HCT116 (cell line): ENCODE results near the gene AMN. TPM values are rescaled to one million over a fixed set of nuclear protein-coding genes. Genes with fewer than 3 reads are reported as not detected.

Source experiments
- ATAC-seq: fragments of 200-7000 bp; cut with Tn5 transposase; 2 replicates; pipeline ENCODE4 v1.9.1; 2020; ENCODE audit warnings: mild to moderate bottlenecking, moderate library complexity
- BruUV-seq: library from RNA; stranded (reverse); fragments of 400-500 nt; replicated peaks from 2 replicates; lab custom pipeline; 2021; lab: Mats Ljungman, UMichigan
- CTCF ChIA-PET: fragments of 300-600 bp; sonication (Branson Sonifier 250); formaldehyde crosslinking; loops from one replicate; lab custom pipeline; 2021; ENCODE audit warnings: antibody characterized with exemption; lab: Charles Lee
- POLR2A ChIA-PET: fragments of 300-600, 350-600 bp; sonication (Branson Sonifier 250); formaldehyde crosslinking; loops from one replicate; lab custom pipeline; 2021; ENCODE audit warnings: antibody characterized with exemption; lab: Charles Lee
- RAD21 ChIA-PET, 2 experiments: fragments of 300-600 bp; sonication (Branson Sonifier 250); formaldehyde crosslinking; loops; one replicate each; lab custom pipeline; 2023; ENCODE audit warnings: low total read pairs in 2 of 2; ENCODE audit not compliant: uncharacterized antibody in 2 of 2, unreplicated experiment in 2 of 2, low non-redundant PET in 1 of 2; lab: Charles Lee
- DNase-seq: peaks from one replicate; pipeline ENCODE4 v3.0.0-alpha.2; 2010; ENCODE audit warnings: low read depth, low spot score
- H2AFZ ChIP-seq: fragments of 200-600 bp; shearing (Covaris generic), sonication (generic); 2 replicates; pipeline ENCODE4 v1.6.1; 2017; ENCODE audit warnings: low read depth, mixed run types, mixed read lengths, antibody characterized with exemption, low read length; ENCODE audit not compliant: poor library complexity, severe bottlenecking
- H3K27ac ChIP-seq: 2 replicates; pipeline ENCODE4 v1.5.1; 2012; ENCODE audit warnings: low read depth, low read length
- H3K27me3 ChIP-seq: fragments of 200-600 bp; sonication (generic); 2 replicates; pipeline ENCODE4 v1.6.1; 2016; ENCODE audit warnings: mixed run types, low read length, mixed read lengths; ENCODE audit not compliant: insufficient read depth
- H3K36me3 ChIP-seq, 2 experiments: fragments of 200-500 bp in 1 of 2; fragments of 200-600 bp in 1 of 2; sonication (Bioruptor generic) in 1 of 2; sonication (generic) in 1 of 2; 2 replicates each; pipeline versions ENCODE4 v1.5.1 to v1.6.1; 2014 to 2016; ENCODE audit warnings: low read length in 2 of 2, inconsistent platforms in 1 of 2, mixed read lengths in 1 of 2, mixed run types in 1 of 2; ENCODE audit not compliant: insufficient read depth in 2 of 2, control insufficient read depth in 1 of 2
- H3K4me1 ChIP-seq, 2 experiments: fragments of 200-600 bp in 1 of 2; sonication (generic) in 1 of 2; 2 replicates each; pipeline versions ENCODE4 v1.5.1 to v1.6.1; 2012 to 2017; ENCODE audit warnings: low read length in 2 of 2, inconsistent platforms in 1 of 2, mild to moderate bottlenecking in 1 of 2, mixed read lengths in 1 of 2, mixed run types in 1 of 2, moderate library complexity in 1 of 2; ENCODE audit not compliant: insufficient read depth in 2 of 2, control insufficient read depth in 1 of 2
- H3K4me2 ChIP-seq: fragments of 200-600 bp; sonication (generic); 2 replicates; pipeline ENCODE4 v1.6.1; 2017; ENCODE audit warnings: mixed run types, low read length, mixed read lengths
- H3K4me3 ChIP-seq, 2 experiments: fragments of 200-600 bp in 1 of 2; sonication (generic) in 1 of 2; replicated peaks in 1 of 2; 2 replicates each; pipeline ENCODE4 v1.5.1; 2011 to 2016; ENCODE audit warnings: low read length in 2 of 2, control low read depth in 1 of 2, low read depth in 1 of 2, mild to moderate bottlenecking in 1 of 2, mixed read lengths in 1 of 2, mixed run types in 1 of 2
- H3K79me2 ChIP-seq: fragments of 200-600 bp; sonication (generic); 2 replicates; pipeline ENCODE4 v1.6.1; 2017; ENCODE audit warnings: mild to moderate bottlenecking, mixed run types, low read length, moderate library complexity, mixed read lengths; ENCODE audit not compliant: insufficient read depth
- H3K9ac ChIP-seq: fragments of 200-600 bp; sonication (generic); 2 replicates; pipeline ENCODE4 v1.6.1; 2016; ENCODE audit warnings: low read length, mixed read lengths
- H3K9me2 ChIP-seq: fragments of 200-600 bp; sonication (generic), shearing (Covaris generic); 2 replicates; pipeline ENCODE4 v1.6.1; 2017; ENCODE audit warnings: mixed run types, mild to moderate bottlenecking, moderate library complexity; ENCODE audit not compliant: insufficient read depth
- H3K9me3 ChIP-seq, 2 experiments: fragments of 200-500 bp in 1 of 2; fragments of 200-600 bp in 1 of 2; sonication (Bioruptor generic) in 1 of 2; sonication (generic) in 1 of 2; 2 replicates each; pipeline ENCODE4 v1.6.1; 2014 to 2017; ENCODE audit warnings: low read length in 2 of 2, mixed read lengths in 2 of 2, inconsistent platforms in 1 of 2, low read depth in 1 of 2, mild to moderate bottlenecking in 1 of 2, mixed run types in 1 of 2, moderate library complexity in 1 of 2; ENCODE audit not compliant: control insufficient read depth in 1 of 2, insufficient read depth in 1 of 2
- H4K20me1 ChIP-seq: fragments of 200-600 bp; sonication (generic), shearing (Covaris generic); 2 replicates; pipeline ENCODE4 v1.6.1; 2017; ENCODE audit warnings: mixed run types, mild to moderate bottlenecking, moderate library complexity; ENCODE audit not compliant: insufficient read depth
- EGR1 ChIP-seq: IDR thresholded peaks from 2 replicates; pipeline ENCODE4 v1.6.1; 2012; ENCODE audit warnings: low read depth
- ELF1 ChIP-seq: IDR thresholded peaks from 2 replicates; pipeline ENCODE4 v1.6.1; 2012; ENCODE audit warnings: low read depth, borderline replicate concordance
- EZH2 ChIP-seq: fragments of 200-600 bp; sonication (generic); IDR thresholded peaks from 2 replicates; pipeline ENCODE4 v1.6.1; 2017; ENCODE audit warnings: antibody characterized with exemption, mixed run types
- EZH2phosphoT487 ChIP-seq: fragments of 200-600 bp; IDR thresholded peaks from 2 replicates; pipeline ENCODE4 v1.6.1; 2018; ENCODE audit warnings: antibody characterized with exemption, borderline replicate concordance
- FOSL1 ChIP-seq: IDR thresholded peaks from 2 replicates; pipeline ENCODE4 v1.6.1; 2012; ENCODE audit warnings: low read depth
- JUND ChIP-seq: IDR thresholded peaks from 2 replicates; pipeline ENCODE4 v1.6.1; 2012
- POLR2A ChIP-seq: IDR thresholded peaks from 2 replicates; pipeline ENCODE4 v1.7.0; 2011; ENCODE audit warnings: borderline replicate concordance; ENCODE audit not compliant: insufficient read depth, insufficient read length; ENCODE audit errors: extremely low read depth
- SIN3A ChIP-seq: IDR thresholded peaks from 2 replicates; pipeline ENCODE4 v1.6.1; 2012; ENCODE audit warnings: low read depth
- SRF ChIP-seq: IDR thresholded peaks from 2 replicates; pipeline ENCODE4 v1.6.1; 2012; ENCODE audit warnings: low read depth
- YY1 ChIP-seq: IDR thresholded peaks from 2 replicates; pipeline ENCODE4 v1.6.1; 2011; ENCODE audit warnings: low read length, low read depth, moderate library complexity, mild to moderate bottlenecking; ENCODE audit not compliant: insufficient replicate concordance; ENCODE audit errors: extremely low read depth
- ZFX ChIP-seq: fragments of 450-650 bp; IDR thresholded peaks from 2 replicates; pipeline ENCODE4 v1.6.1; 2017
- ZNF274 ChIP-seq: fragments of 200-500 bp; sonication (Bioruptor generic); IDR thresholded peaks from 2 replicates; pipeline ENCODE4 v1.6.1; 2014; ENCODE audit warnings: mild to moderate bottlenecking, low read depth, low read length, inconsistent platforms
- intact Hi-C: fragments of 100-400 bp; cut with micrococcal nuclease; formaldehyde crosslinking; loops from 2 replicates; pipeline ENCODE4 v1.10.0; 2022
- total RNA-seq: library from RNA; stranded (reverse); gene quantifications from one replicate; pipeline ENCODE4 v1.2.1, GENCODE V29; 2021; ENCODE audit not compliant: unreplicated experiment
- TF ChIP-seq, protein P1 (sequence below): IDR thresholded peaks from 2 replicates; pipeline ENCODE4 v1.6.1; 2011; ENCODE audit warnings: mild to moderate bottlenecking, low read length, moderate library complexity; ENCODE audit not compliant: insufficient replicate concordance; ENCODE audit errors: extremely low read depth
- TF ChIP-seq, protein P2 (sequence below): IDR thresholded peaks from 2 replicates; pipeline ENCODE4 v1.6.1; 2012; ENCODE audit warnings: low read depth
- TF ChIP-seq, protein P3 (sequence below): IDR thresholded peaks from 2 replicates; pipeline ENCODE4 v1.6.1; 2012
- TF ChIP-seq, protein P4 (sequence below): IDR thresholded peaks from 2 replicates; pipeline ENCODE4 v1.6.1; 2012

AMN gene
- total RNA-seq, 1 experiment from 2014 or later, result 5.7 TPM

DNA sequence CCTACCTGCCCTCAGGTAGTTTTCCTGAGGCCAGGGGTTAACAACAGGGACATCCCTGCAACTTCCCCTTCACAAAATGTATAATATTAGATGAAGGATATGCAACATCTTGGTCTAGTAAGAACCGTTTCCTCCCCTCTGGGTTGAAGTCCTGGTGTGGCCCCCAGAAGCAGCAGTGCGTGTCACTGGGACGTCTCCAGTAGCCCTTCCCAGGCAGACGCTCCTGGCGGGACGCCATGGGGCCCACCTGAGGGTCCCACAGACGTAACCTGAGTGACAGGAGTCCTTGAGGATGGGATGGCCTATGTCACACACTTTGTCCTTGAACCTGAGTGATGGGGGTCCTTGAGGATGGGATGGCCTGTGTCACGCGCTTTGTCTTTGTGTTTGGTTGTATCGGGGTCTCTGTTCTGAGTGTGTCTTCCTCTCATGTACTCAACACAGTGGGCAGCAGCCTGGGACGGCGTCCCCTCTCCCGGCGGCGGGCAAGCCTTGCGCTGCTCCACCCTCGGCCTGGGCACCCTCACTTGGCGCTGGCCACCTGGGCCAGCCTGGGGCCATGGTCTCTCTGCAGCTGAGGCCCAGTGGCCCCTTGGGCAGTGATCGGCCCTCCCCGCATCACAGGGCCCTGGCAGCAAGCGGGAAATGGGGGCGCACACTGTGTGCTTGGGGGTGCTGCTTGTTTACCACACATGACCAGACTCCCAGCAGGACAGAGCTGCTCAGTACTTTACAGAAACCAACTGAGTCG, 14.3 kb upstream of the AMN start:
- H3K4me1 ChIP-seq, result no peaks in the 10 kb centered on the region
- CTCF ChIA-PET, result no interaction called here
- H3K9me3 ChIP-seq, result no peaks in the 10 kb centered on the region
- H3K27ac ChIP-seq, result no peak overlapping the region
- no peak overlapping the region for H3K4me3 ChIP-seq
- ATAC-seq, result no peak
- H3K4me2 ChIP-seq, result no peak overlapping the region
- H3K9ac ChIP-seq, result no peak overlapping the region
- DNase-seq, result no peak
- peaks cover 0 to 6% of the 10 kb centered on the region in 2 experiments; a peak in 1 of 4 replicates for H3K36me3 ChIP-seq
- intact Hi-C loops, result no loop called here
- POLR2A ChIA-PET, result no interaction called here
- no peaks in the 10 kb centered on the region for H4K20me1 ChIP-seq
- no peaks in the 10 kb centered on the region for H3K79me2 ChIP-seq
- RAD21 ChIA-PET, result no interaction called here
- TF ChIP-seq, protein P1, sequence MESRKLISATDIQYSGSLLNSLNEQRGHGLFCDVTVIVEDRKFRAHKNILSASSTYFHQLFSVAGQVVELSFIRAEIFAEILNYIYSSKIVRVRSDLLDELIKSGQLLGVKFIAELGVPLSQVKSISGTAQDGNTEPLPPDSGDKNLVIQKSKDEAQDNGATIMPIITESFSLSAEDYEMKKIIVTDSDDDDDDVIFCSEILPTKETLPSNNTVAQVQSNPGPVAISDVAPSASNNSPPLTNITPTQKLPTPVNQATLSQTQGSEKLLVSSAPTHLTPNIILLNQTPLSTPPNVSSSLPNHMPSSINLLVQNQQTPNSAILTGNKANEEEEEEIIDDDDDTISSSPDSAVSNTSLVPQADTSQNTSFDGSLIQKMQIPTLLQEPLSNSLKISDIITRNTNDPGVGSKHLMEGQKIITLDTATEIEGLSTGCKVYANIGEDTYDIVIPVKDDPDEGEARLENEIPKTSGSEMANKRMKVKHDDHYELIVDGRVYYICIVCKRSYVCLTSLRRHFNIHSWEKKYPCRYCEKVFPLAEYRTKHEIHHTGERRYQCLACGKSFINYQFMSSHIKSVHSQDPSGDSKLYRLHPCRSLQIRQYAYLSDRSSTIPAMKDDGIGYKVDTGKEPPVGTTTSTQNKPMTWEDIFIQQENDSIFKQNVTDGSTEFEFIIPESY, result no peak
- TF ChIP-seq POLR2A (no peak), ELF1 (no peak), EZH2 (no peak), SIN3A (no peak), YY1 (no peak), EZH2phosphoT487 (no peak), JUND (no peak), ZNF274 (no peak), EGR1 (no peak), SRF (no peak), ZFX (no peak), FOSL1 (no peak)
- TF ChIP-seq, protein P2, sequence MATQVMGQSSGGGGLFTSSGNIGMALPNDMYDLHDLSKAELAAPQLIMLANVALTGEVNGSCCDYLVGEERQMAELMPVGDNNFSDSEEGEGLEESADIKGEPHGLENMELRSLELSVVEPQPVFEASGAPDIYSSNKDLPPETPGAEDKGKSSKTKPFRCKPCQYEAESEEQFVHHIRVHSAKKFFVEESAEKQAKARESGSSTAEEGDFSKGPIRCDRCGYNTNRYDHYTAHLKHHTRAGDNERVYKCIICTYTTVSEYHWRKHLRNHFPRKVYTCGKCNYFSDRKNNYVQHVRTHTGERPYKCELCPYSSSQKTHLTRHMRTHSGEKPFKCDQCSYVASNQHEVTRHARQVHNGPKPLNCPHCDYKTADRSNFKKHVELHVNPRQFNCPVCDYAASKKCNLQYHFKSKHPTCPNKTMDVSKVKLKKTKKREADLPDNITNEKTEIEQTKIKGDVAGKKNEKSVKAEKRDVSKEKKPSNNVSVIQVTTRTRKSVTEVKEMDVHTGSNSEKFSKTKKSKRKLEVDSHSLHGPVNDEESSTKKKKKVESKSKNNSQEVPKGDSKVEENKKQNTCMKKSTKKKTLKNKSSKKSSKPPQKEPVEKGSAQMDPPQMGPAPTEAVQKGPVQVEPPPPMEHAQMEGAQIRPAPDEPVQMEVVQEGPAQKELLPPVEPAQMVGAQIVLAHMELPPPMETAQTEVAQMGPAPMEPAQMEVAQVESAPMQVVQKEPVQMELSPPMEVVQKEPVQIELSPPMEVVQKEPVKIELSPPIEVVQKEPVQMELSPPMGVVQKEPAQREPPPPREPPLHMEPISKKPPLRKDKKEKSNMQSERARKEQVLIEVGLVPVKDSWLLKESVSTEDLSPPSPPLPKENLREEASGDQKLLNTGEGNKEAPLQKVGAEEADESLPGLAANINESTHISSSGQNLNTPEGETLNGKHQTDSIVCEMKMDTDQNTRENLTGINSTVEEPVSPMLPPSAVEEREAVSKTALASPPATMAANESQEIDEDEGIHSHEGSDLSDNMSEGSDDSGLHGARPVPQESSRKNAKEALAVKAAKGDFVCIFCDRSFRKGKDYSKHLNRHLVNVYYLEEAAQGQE, result no peak
- TF ChIP-seq, protein P3, sequence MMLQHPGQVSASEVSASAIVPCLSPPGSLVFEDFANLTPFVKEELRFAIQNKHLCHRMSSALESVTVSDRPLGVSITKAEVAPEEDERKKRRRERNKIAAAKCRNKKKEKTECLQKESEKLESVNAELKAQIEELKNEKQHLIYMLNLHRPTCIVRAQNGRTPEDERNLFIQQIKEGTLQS, result no peak
- TF ChIP-seq, protein P4, sequence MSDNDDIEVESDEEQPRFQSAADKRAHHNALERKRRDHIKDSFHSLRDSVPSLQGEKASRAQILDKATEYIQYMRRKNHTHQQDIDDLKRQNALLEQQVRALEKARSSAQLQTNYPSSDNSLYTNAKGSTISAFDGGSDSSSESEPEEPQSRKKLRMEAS, result no peak
- no TSS peak for BruUV-seq
- no peak overlapping the region for H2AFZ ChIP-seq
- H3K27me3 ChIP-seq, result no peaks in the 10 kb centered on the region
- no peaks in the 10 kb centered on the region for H3K9me2 ChIP-seq
